ENCODE data around the gene PADI3. TPM values are rescaled to one million over a fixed set of nuclear protein-coding genes. Genes with fewer than 3 reads are reported as not detected.

Gene PADI3
- total RNA-seq, 2 donors from 2014 or later, result not detected

DNA sequence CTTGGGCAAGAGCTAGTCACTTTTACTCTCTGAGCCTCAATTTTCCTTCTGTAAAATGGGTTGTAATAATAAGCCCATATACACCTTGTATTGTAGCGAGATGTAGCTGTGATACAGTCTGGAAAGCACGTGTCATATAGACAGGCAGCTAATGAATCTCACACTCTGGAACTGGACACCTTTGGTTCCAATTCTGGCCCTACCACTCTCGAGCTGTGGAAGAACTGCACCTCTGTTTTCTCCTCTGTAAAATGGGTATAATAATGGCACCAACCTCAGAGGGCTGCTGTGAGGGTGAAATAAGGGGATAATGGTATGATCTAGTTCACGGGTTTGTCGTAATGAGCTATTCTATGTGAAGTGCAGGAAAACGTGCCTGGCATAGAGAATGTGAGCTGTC lies 58.4 kb downstream of the PADI3 start:
- H3K4me1 ChIP-seq, result no peaks in the 10 kb centered on the region
- H3K27me3 ChIP-seq, result no peaks in the 10 kb centered on the region
- TF ChIP-seq, protein P1, sequence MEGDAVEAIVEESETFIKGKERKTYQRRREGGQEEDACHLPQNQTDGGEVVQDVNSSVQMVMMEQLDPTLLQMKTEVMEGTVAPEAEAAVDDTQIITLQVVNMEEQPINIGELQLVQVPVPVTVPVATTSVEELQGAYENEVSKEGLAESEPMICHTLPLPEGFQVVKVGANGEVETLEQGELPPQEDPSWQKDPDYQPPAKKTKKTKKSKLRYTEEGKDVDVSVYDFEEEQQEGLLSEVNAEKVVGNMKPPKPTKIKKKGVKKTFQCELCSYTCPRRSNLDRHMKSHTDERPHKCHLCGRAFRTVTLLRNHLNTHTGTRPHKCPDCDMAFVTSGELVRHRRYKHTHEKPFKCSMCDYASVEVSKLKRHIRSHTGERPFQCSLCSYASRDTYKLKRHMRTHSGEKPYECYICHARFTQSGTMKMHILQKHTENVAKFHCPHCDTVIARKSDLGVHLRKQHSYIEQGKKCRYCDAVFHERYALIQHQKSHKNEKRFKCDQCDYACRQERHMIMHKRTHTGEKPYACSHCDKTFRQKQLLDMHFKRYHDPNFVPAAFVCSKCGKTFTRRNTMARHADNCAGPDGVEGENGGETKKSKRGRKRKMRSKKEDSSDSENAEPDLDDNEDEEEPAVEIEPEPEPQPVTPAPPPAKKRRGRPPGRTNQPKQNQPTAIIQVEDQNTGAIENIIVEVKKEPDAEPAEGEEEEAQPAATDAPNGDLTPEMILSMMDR (IDR thresholded peaks at IDR 0.05), result no peak
- H3K9me3 ChIP-seq, result peaks cover 0 to 4% of the 10 kb centered on the region in 2 donors
- H3K27ac ChIP-seq, result no peak overlapping the region
- no peak overlapping the region for H3K4me3 ChIP-seq
- DNase-seq (ENCODE audit: low spot score), result no peak
- H3K36me3 ChIP-seq, result no peaks in the 10 kb centered on the region

DNA sequence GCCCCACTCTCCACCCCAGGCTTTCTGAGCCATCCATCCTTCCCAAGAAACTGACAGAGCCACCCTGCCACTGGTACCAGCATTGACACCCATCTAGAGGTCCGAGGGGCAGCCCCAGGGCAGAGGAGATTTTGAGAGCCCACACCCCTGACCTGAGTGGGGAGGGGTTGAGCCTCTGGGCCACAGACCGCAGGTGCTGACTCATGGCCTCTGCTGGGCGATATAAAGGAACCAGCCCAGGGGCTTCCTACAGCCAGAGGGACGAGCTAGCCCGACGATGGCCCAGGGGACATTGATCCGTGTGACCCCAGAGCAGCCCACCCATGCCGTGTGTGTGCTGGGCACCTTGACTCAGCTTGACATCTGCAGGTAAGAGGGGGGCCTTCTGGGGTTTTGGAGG lies 59.0 kb downstream of the PADI3 start, which contains the start of gene PADI4:
TSS of gene PADI4 (plus strand) at position 252 of the 400 bp plus-strand sequence. CDS start at position 278, 26 bp downstream.
- no peak within 1 kb of the TSS for H3K4me3 ChIP-seq
- H3K4me1 ChIP-seq, result no peaks in the 10 kb centered on the region
- DNase-seq (ENCODE audit: low spot score), result no peak
- H3K36me3 ChIP-seq, result no peaks in the 10 kb centered on the region
- no peaks in the 10 kb centered on the region for H3K9me3 ChIP-seq
- no peaks in the 10 kb centered on the region for H3K27me3 ChIP-seq
- TF ChIP-seq, protein P1 (IDR thresholded peaks at IDR 0.05), result no peak
- no peak within 1 kb of the TSS for H3K27ac ChIP-seq

DNA sequence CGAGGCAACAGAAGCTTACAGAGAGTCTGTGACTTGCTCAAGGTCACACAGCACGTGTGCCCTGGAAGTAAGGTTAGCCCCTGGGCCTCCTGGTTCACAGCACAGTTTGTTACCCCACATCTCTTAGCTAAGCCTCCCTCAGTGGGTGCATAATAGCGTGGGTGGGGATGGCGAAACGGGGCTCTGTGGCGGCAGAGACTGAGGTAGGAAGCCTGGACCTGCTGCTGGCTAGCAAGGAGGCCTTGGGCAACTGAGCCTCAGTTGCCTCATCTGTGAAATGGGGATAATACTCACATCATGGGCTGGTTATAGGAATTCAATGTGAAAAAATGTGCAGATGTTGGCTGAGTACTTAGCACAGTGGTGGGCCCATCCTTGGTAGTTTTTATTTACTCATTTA lies 59.7 kb downstream of the PADI3 start:
- Histone ChIP-seq H3K27ac (no peak overlapping the region), H3K27me3 (no peaks in the 10 kb centered on the region), H3K9me3 (no peaks in the 10 kb centered on the region), H3K4me1 (no peaks in the 10 kb centered on the region), H3K36me3 (no peaks in the 10 kb centered on the region), H3K4me3 (no peak overlapping the region)
- DNase-seq (ENCODE audit: low spot score), result no peak
- TF ChIP-seq, protein P1 (IDR thresholded peaks at IDR 0.05), result no peak

DNA sequence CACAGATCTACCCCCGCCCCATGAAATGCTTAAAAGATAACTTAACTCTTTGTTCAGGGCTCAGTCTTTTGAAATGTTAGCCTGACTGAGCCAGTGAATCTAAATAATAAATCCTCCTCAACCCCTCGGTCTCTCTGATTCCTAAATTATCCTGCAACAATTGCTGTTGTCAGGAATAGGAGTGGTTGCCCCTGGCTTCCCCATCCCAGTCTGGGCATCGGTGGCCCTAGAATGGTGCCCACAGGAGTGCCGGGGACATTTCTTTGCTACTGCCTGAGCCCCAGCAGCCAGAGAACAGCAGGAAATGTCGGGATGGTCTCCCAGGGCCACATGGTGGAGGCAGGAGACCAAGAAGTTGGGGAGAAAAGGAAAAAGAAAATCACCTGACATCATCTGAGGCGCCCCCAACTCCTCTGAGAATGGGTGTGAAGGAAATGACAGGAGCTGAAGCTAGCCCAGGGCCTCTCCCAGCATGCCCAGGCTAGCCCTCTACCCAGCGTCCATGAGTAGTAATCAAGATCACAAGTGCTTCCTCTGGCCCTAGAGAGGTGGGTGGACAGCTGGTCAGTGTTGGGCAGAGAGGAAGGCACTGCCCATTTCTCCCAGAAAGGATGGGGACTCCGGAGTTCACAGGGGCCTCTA lies 60.6 kb downstream of the PADI3 start:
- H3K4me1 ChIP-seq, result no peaks in the 10 kb centered on the region
- DNase-seq (ENCODE audit: low spot score), result no peak
- H3K27me3 ChIP-seq, result no peaks in the 10 kb centered on the region
- H3K4me3 ChIP-seq, result no peak overlapping the region
- H3K27ac ChIP-seq, result no peak overlapping the region
- no peaks in the 10 kb centered on the region for H3K9me3 ChIP-seq
- TF ChIP-seq, protein P1 (IDR thresholded peaks at IDR 0.05), result no peak
- H3K36me3 ChIP-seq, result no peaks in the 10 kb centered on the region

DNA sequence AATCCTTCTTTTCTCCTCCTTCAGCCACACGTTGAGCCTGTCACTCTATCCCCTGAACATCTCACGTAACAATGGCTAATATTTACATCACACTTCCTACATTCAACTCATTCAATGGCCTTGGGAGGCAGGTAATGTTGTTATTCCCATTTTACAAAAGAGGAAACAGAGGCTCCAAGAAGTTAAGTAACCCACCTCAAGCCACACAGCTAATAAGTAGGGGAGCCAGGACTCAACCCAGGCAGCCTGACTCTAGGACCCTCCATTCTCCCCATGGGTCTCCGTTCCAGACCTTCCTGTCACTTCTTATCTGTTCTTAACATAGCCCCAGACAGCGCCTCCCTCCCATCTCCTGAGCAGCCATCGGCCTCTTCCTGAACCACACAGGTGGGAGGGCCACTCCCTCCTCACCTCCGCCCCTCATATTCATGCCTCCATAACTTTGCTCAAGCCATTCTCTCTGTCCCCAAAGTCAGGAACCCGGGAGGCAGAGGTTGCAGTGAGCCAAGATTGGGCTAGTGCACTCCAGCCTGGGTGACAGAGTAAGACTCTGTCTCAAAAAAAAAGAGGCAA lies 61.3 kb downstream of the PADI3 start:
- no peak for DNase-seq (ENCODE audit: low spot score)
- no peaks in the 10 kb centered on the region for H3K9me3 ChIP-seq
- H3K36me3 ChIP-seq, result no peaks in the 10 kb centered on the region
- no peaks in the 10 kb centered on the region for H3K4me1 ChIP-seq
- TF ChIP-seq, protein P1 (IDR thresholded peaks at IDR 0.05), result no peak
- no peak overlapping the region for H3K4me3 ChIP-seq
- no peak overlapping the region for H3K27ac ChIP-seq
- no peaks in the 10 kb centered on the region for H3K27me3 ChIP-seq

All from right atrium auricular region (tissue), 2 donors.